ENCODE results near the gene PRSS27.
A peak's percentile ranks its signal among the peaks of the same experiment; 100 is the strongest.
"Not testable (repeated sequence)": the region's sequence is repeated elsewhere in the genome, so short reads cannot be mapped to it uniquely, and the experiment has no call there.

PRSS27 gene

DNA sequence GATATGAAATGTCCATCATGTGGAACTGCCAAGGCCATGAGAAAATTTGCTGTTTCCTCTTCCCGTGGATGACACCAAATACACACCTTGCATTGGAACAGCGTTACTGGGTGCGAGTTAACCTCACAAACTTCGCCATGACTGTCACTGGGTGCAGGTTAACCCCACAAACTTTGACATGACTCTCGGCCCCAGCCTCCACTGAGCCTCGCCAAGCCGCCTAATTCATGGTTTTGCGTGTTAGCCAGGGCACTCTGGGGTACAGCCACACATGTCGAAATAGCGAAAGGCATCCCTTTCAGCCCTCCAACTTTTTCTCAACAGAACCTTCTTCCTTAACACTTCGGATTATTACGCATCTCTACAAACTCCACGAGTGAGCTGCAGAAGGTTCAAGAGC lies 48.3 kb downstream of the PRSS27 start:
- DNase-seq (ENCODE audit: low spot score): no peak

DNA sequence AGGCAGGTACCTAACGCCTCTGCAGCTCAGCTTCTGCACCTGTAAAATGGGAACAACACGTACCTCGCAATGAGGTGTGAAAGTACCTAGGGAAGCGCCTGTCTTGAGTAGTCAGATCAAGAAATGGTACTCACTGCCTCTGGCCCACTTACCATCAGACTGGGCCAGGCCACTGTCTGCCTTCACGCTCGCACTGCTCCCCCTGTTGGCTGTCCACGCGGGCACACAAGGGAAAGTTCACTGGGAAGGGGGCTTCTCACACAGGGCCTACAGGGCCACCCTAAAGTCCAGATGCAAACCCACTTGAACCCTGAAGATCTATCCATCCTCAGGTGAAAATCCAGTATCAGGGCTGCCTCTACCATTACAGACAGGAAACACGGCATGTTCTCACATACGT lies 48.8 kb downstream of the PRSS27 start:
- peak; percentile 30 for DNase-seq (ENCODE audit: low spot score)

DNA sequence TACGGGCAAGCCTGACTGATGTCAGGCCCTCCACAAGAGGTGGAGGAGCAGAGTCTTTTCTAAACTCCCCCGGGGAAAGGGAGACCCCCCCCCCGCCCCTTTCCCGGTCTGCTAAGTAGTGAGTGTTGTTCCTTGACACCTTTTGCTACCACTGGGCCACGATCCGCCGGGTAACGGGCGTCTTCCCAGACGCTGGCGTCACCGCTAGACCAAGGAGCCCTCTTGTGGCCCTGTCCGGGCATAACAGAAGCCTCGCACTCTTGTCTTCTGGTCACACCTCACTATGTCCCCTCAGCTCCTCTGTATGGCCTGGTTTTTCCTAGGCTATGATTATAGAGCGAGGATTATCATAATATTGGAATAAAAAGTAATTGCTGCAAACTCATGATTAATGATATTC lies 50.0 kb downstream of the PRSS27 start:
- DNase-seq (ENCODE audit: low spot score): peak; percentile 73

DNA sequence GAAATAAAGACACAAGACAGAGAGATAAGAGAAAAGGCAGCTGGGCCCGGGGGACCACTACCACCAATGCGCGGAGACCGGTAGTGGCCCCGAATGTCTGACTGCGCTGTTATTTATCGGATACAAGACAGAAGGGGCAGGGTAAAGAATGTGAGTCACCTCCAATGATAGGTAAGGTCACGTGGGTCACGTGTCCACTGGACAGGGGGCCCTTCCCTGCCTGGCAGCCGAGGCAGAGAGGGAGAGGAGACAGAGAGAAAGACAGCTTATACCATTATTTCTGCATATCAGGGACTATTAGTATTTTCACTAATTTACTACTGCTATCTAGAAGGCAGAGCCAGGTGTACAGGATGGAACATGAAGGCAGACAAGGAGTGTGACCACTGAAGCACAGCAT lies 50.4 kb downstream of the PRSS27 start:
- not testable (repeated sequence) for DNase-seq (ENCODE audit: low spot score)

DNA sequence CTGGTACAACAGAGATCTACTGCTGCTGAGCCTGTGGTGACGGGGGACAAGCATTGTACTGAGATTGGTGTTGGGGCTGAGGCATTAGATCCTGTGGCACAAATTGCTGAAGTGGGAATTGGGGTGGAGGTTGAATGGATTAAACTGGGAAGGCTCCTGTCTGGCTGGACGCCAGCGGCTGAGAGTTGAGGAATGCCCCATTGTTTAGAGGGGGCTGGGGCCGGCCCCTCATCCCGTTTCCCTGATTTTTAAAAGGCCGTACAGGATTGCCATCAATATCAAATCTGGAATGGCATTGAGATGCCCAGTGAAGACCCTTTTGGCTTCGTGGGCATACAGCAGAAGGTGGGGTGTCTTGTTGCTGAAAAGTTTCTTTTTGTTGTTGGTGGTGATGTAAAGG lies 53.4 kb downstream of the PRSS27 start:
- not testable (repeated sequence) for DNase-seq (ENCODE audit: low spot score)

DNA sequence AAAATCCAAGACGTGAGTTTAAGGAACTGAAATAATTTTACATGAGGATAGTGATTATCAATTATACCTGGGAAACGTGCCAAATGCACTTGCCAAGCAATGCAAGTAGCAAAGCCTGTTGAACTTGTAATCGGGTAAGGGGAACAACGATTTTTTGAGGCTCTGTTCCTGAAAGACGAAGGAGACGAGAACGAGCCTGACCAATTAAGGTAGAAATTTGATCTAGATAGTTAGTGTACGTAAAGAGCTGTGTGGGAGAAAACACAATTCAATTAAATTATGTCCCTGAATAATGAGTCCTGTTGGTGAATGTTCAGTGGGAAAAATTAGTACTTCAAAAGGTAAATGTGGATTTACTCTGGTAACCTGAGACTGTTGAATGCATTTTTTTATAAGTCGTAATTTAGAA lies 55.4 kb downstream of the PRSS27 start:
- no peak for DNase-seq (ENCODE audit: low spot score)

DNA sequence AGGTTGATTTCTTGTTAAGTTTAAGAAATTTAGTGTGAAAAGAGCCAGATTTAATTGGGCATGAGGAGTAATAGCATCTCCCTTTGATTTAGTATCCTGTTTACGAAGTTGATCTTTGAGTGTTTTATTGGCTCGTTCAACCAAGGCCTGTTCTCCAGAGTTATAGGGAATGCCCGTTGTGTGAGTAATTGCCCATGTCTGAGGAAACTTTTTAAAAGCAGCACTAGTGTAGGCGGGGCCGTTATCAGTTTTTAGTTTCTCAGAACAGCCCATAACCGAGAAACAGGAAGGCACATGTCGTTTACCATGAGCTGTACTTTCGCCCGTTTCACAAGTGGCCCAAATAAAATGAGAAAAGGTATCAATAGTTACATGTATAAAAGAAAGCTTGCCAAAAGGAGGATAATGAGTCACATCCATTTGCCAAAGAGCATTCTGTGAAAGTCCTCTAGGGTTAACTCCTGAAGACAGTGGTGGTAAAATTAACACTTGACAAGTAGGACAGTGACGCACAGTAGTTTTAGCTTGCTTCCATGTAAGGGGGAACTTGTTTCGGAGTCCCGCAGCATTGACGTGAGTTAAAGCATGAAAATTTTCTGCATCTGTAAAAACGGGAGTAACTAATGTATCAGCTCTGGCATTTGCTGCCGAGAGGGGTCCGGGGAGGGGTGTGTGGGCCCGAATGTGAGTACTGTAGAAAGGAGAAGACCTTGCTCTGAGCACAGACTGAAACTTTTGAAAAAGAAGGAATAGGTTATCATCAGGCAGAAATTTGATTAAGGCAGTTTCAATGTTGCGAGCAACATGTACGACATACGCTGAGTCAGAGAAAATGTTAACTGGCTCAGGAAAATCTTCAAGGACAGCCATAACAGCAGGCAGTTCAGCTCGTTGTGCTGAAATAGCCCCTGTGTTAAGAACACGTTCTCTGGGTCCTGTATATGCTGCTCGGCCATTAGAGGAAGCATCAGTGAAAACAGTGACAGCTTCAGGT lies 56.2 kb downstream of the PRSS27 start:
- DNase-seq (ENCODE audit: low spot score): no peak
